Aorta (tissue), 5 donors: ENCODE results near the gene LST1. TPM values are rescaled to one million over a fixed set of nuclear protein-coding genes. Genes with fewer than 3 reads are reported as not detected.
"Not testable (repeated sequence)": the region's sequence is repeated elsewhere in the genome, so short reads cannot be mapped to it uniquely, and the experiment has no call there.

ENCODE experiments used
- ATAC-seq: fragments of 200-7000 bp; cut with Tn5 transposase; one replicate; pipeline ENCODE4 v1.9.1; 2022; ENCODE audit warnings: moderate library complexity; ENCODE audit not compliant: low FRiP score
- DNase-seq, 2 donors: peaks; one replicate each; pipeline ENCODE4 v3.0.0-alpha.2; 2020
- H3K27ac ChIP-seq, 2 donors: one replicate each; pipeline ENCODE4 v1.5.1; 2013; ENCODE audit warnings: low read length in 2 of 2, mild to moderate bottlenecking in 2 of 2, moderate library complexity in 2 of 2, control low read depth in 1 of 2, inconsistent platforms in 1 of 2, low read depth in 1 of 2
- H3K27me3 ChIP-seq, 2 donors: one replicate each; pipeline ENCODE4 v1.6.1; 2013; ENCODE audit warnings: control low read depth in 1 of 2, low read length in 1 of 2, mild to moderate bottlenecking in 1 of 2, moderate library complexity in 1 of 2; ENCODE audit not compliant: insufficient read depth in 2 of 2, control insufficient read depth in 1 of 2
- H3K36me3 ChIP-seq, 2 donors: one replicate each; pipeline ENCODE4 v1.6.1; 2013; ENCODE audit warnings: control low read depth in 1 of 2, low read length in 1 of 2, mild to moderate bottlenecking in 1 of 2; ENCODE audit not compliant: insufficient read depth in 2 of 2, control insufficient read depth in 1 of 2
- H3K4me1 ChIP-seq, 2 donors: one replicate each; pipeline ENCODE4 v1.6.1; 2013; ENCODE audit warnings: low read length in 2 of 2, control low read depth in 1 of 2, mild to moderate bottlenecking in 1 of 2, moderate library complexity in 1 of 2; ENCODE audit not compliant: insufficient read depth in 2 of 2, control insufficient read depth in 1 of 2
- H3K4me3 ChIP-seq, 2 donors: one replicate each; pipeline ENCODE4 v1.5.1; 2013; ENCODE audit warnings: low read length in 2 of 2, control low read depth in 1 of 2, mild to moderate bottlenecking in 1 of 2
- H3K9me3 ChIP-seq: one replicate; pipeline ENCODE4 v1.6.1; 2013; ENCODE audit warnings: mild to moderate bottlenecking, low read length; ENCODE audit not compliant: control insufficient read depth
- WGBS, 2 donors: extraction: QIAGEN DNeasy Blood & Tissue Kit; methylation state at CpG; one replicate each; pipeline ENCODE4 v1.1.7; 2013; 5-methylcytosine and 5-hydroxymethylcytosine counted together
- intact Hi-C, 2 donors: fragments of 100-400 bp; cut with DNase I; formaldehyde crosslinking; loops; one replicate each; pipeline versions ENCODE4 v1.14.2 to v1.15.0; 2022
- polyA plus RNA-seq, 2 donors: library from polyadenylated mRNA; stranded (reverse); fragments of 200-250 nt; gene quantifications; one replicate each; pipeline ENCODE4 v1.2.3, GENCODE V29; 2013
- total RNA-seq, 2 donors: library from RNA; stranded (reverse); fragmentation: NEBNext Ultra II Directional; extraction: Animal tissue kit (Norgen Biotek cat#: 25700); gene quantifications; one replicate each; pipeline ENCODE4 v1.2.1, GENCODE V29; 2021
- donor health status: healthy with polysubstance abuse.
- donor health status: Bipolar disorder and iron deficiency.
- donor health status: DM: no; HTN: no; CAD: no.
- donor health status: DM: no; HTN: no; CAD: no.
- donor health status: DM: yes; HTN: yes; CAD: no.

Gene LST1
- total and polyA plus RNA-seq, 4 donors = 7.9 to 24.6 (median 22.2) TPM

GRCh38 chr6:31546339-31546957 lies 39.6 kb upstream of the LST1 start, which contains the start of gene ATP6V1G2:
Gene ATP6V1G2, minus strand, starts transcription at chr6:31546608. Its CDS starts 49 bp downstream, at chr6:31546559.
- peak; percentile 88 to 94 for DNase-seq
- no peaks in the 10 kb centered on the region for H3K27me3 ChIP-seq
- H3K9me3 ChIP-seq = no peaks in the 10 kb centered on the region
- peak within 1 kb of the TSS; percentile 14 to 22 for H3K4me3 ChIP-seq
- intact Hi-C loops = loop anchor here (1.0 to 2.0 kb wide), 3 partner anchors 34 to 53 kb away; no protein-coding TSS in a partner anchor
- no peaks in the 10 kb centered on the region for H3K4me1 ChIP-seq
- 5 to 6% methylated on average over 11 of the region's 11 CpGs for WGBS, 2 donors
- peak within 1 kb of the TSS in 1 of 2 donors; percentile 31 for H3K27ac ChIP-seq
- ATAC-seq = peak; percentile 90
- H3K36me3 ChIP-seq = no peaks in the 10 kb centered on the region

DNA sequence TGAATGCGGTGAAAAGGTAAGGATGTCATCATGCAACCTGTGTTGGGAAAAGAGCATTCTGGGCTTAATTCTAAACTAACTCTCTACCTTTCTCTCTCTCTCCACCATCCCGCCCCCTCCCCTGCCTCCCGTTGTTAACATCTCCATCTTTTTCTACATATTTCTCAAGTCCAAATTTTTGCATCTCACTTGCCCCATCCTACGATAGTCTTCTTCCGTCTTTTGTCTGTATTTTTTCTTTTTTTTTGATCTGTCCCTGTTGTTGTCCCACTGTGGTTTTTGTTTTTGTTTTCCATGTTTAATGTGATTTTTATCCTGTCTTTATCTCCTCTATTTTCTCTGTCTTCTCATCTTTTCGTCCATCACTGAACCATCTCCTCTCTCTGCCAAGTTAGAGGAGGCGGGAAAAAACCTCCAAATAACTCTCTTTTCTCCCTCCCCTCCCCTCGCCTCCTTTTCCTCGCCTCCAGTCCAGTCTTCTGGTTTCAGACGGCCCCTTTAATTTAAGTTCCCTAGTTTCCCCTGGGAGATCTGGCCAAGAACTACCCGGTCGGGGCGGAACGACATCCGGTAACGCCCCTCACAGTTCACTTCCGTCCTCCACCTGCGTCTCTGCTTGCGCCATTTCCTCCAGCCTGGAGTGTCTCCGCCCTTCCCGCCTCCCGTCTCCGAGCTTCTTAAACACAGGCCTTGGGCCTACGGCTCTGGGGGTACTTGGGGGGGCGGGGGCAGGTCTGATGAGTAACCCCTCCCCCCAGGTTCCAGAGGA lies 38.9 kb upstream of the LST1 start, which contains the start of gene NFKBIL1:
Gene NFKBIL1, plus strand, starts transcription at position 651 of the 769 bp plus-strand sequence. Its CDS starts 87 bp downstream, at position 738.
- DNase-seq (peak; percentile 97), ATAC-seq (peak; percentile 97)
- Histone ChIP-seq H3K4me3 (peak within 1 kb of the TSS; percentile 14 to 59), H3K4me1 (no peaks in the 10 kb centered on the region), H3K27ac (peak within 1 kb of the TSS in 1 of 2 donors; percentile 31), H3K27me3 (no peaks in the 10 kb centered on the region), H3K9me3 (no peaks in the 10 kb centered on the region), H3K36me3 (no peaks in the 10 kb centered on the region)
- 0 to 1% methylated on average over 25 of the region's 25 CpGs for WGBS, 2 donors
- intact Hi-C loops = loop anchor here (1.0 to 2.0 kb wide), 3 partner anchors 34 to 52 kb away; no protein-coding TSS in a partner anchor

DNA sequence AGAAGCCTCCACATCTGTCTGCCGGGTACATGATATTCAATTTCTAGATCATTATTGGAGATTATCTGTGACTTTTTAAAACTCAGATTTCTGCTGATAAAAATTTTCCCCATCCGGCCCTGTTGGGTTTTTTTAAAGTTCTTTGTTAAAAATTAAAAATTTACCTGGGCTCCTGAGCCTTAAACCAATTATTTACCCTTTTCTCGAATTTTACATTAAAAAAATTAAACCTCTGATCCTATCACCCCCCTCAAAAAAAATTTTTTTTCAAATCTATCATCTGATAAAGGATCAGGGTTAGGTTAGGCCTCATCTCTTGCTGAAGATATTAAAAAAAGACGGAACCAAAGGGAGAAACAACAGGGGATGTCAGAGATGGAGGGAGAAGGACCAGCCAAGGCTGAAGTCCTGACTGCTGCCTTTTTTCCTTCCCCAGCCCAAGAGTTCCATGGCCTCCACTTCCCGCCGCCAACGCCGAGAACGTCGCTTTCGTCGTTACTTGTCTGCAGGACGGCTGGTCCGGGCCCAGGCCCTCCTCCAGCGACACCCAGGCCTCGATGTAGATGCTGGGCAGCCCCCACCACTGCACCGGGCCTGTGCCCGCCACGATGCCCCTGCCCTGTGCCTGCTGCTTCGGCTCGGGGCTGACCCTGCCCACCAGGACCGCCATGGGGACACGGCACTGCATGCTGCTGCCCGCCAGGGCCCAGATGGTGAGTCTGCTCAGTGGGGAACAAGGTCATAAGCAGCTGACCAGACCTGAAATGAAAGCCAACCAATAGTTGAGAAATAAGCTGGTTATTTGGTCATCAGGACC lies 38.1 kb upstream of the LST1 start:
- 75 to 77% methylated on average over 24 of the region's 24 CpGs for WGBS, 2 donors
- ATAC-seq = no peak
- H3K4me3 ChIP-seq = peak overlapping the region in 1 of 2 donors; percentile 59
- intact Hi-C loops = loop anchor here (2.0 kb wide), 1 partner anchor 33 kb away; no protein-coding TSS in a partner anchor
- H3K27ac ChIP-seq = peak overlapping the region in 1 of 2 donors; percentile 31
- DNase-seq = peak in 1 of 2 donors; percentile 79
- no peaks in the 10 kb centered on the region for H3K4me1 ChIP-seq
- no peaks in the 10 kb centered on the region for H3K36me3 ChIP-seq
- no peaks in the 10 kb centered on the region for H3K9me3 ChIP-seq
- H3K27me3 ChIP-seq = no peaks in the 10 kb centered on the region

DNA sequence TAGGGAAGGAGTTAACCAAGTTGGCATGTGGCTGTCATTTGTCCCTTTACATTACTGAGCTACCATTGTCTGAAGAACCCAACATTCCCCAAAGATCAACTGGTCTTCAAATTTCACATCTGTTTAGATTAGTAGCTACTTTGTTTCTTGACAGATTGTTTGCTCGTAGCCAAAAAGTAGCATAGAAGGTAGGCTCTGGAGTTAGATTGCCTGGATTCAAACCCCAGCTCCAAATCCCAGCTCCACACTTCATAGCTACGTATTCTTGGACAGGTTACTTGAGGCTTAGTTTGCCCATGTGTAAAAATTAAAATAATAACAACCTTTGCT lies 37.6 kb upstream of the LST1 start:
- 84 to 94% methylated on average over 2 of the region's 2 CpGs for WGBS, 2 donors
- no peak overlapping the region for H3K27ac ChIP-seq
- no peaks in the 10 kb centered on the region for H3K4me1 ChIP-seq
- no peaks in the 10 kb centered on the region for H3K9me3 ChIP-seq
- no peaks in the 10 kb centered on the region for H3K36me3 ChIP-seq
- H3K4me3 ChIP-seq = no peak overlapping the region
- H3K27me3 ChIP-seq = no peaks in the 10 kb centered on the region
- ATAC-seq (no peak), DNase-seq (no peak)
- intact Hi-C loops = no loop called here

GRCh38 chr6:31551371-31551770 lies 34.7 kb upstream of the LST1 start:
- H3K9me3 ChIP-seq, H3K4me3 ChIP-seq, H3K36me3 ChIP-seq, ATAC-seq, intact Hi-C loops, H3K27ac ChIP-seq, H3K27me3 ChIP-seq, H3K4me1 ChIP-seq: not testable (repeated sequence)
- DNase-seq = peak in 1 of 2 donors; percentile 80
- WGBS, 2 donors = 71 to 82% methylated on average over 5 of the region's 5 CpGs

- 82 to 83% methylated on average over 3 of the region's 3 CpGs for WGBS, 2 donors
Measured at GRCh38 chr6:31556307-31556706, 29.8 kb upstream of the LST1 start.

GRCh38 chr6:31557443-31558317 lies 28.4 kb upstream of the LST1 start:
- DNase-seq (no peak), ATAC-seq (no peak)
- no peak overlapping the region for H3K27ac ChIP-seq
- H3K9me3 ChIP-seq = no peaks in the 10 kb centered on the region
- no peaks in the 10 kb centered on the region for H3K27me3 ChIP-seq
- H3K4me1 ChIP-seq = no peaks in the 10 kb centered on the region
- intact Hi-C loops = no loop called here
- H3K4me3 ChIP-seq = no peak overlapping the region
- 81 to 83% methylated on average over 22 to 24 of the region's 24 CpGs for WGBS, 2 donors
- H3K36me3 ChIP-seq = peaks cover 0 to 3% of the 10 kb centered on the region in 2 donors

More at GRCh38 chr6:31556307-31556706, 29.8 kb upstream of the LST1 start:
- no peak for ATAC-seq
- H3K4me3 ChIP-seq = no peak overlapping the region
- no peaks in the 10 kb centered on the region for H3K4me1 ChIP-seq
- H3K27me3 ChIP-seq = no peaks in the 10 kb centered on the region
- intact Hi-C loops = no loop called here
- no peak for DNase-seq
- H3K27ac ChIP-seq = no peak overlapping the region
- H3K9me3 ChIP-seq = no peaks in the 10 kb centered on the region
- peaks cover 0 to 3% of the 10 kb centered on the region in 2 donors for H3K36me3 ChIP-seq

GRCh38 chr6:31558318-31558625 lies 27.8 kb upstream of the LST1 start:
- Histone ChIP-seq H3K4me1 (no peaks in the 10 kb centered on the region), H3K27me3 (no peaks in the 10 kb centered on the region)

More at GRCh38 chr6:31558318-31558625, 27.8 kb upstream of the LST1 start:
- WGBS, 2 donors = 87 to 90% methylated on average over 8 of the region's 8 CpGs
- DNase-seq = no peak
- no peak for ATAC-seq
- H3K4me3 ChIP-seq = no peak overlapping the region
- H3K9me3 ChIP-seq = no peaks in the 10 kb centered on the region
- intact Hi-C loops = no loop called here
- peaks cover 0 to 3% of the 10 kb centered on the region in 2 donors for H3K36me3 ChIP-seq
- H3K27ac ChIP-seq = no peak overlapping the region
